GM23338 (cell line): ENCODE measurements around the gene SCNN1B. TPM values are rescaled to one million over a fixed set of nuclear protein-coding genes. Genes with fewer than 3 reads are reported as not detected.
A peak's percentile ranks its signal among the peaks of the same experiment; 100 is the strongest.

Experiments
- ATAC-seq: fragments of 200-7000 bp; cut with Tn5 transposase; 3 replicates; pipeline ENCODE4 v1.9.1; 2020
- DNase-seq: peaks from one replicate; pipeline ENCODE4 v3.0.0-alpha.2; 2015; ENCODE audit warnings: low spot score
- H2AFZ ChIP-seq: fragments of 200-600 bp; sonication (generic); 2 replicates; pipeline ENCODE4 v1.8.0; 2016; ENCODE audit warnings: antibody characterized with exemption, mild to moderate bottlenecking, moderate library complexity
- H3F3A ChIP-seq: fragments of 200-600 bp; sonication (generic); replicated peaks from 2 replicates; pipeline ENCODE4 v1.8.0; 2017; ENCODE audit warnings: antibody characterized with exemption, mixed run types, low read depth
- H3K27ac ChIP-seq: fragments of 200-600 bp; sonication (generic); 2 replicates; pipeline ENCODE4 v1.6.1; 2016; ENCODE audit warnings: low read depth
- H3K27me3 ChIP-seq: fragments of 200-600 bp; sonication (generic); 2 replicates; pipeline ENCODE4 v1.8.0; 2016; ENCODE audit warnings: mild to moderate bottlenecking, mixed run types, moderate library complexity; ENCODE audit not compliant: insufficient read depth
- H3K36me3 ChIP-seq: fragments of 200-600 bp; sonication (generic); 2 replicates; pipeline ENCODE4 v1.8.0; 2016; ENCODE audit warnings: mild to moderate bottlenecking; ENCODE audit not compliant: insufficient read depth
- H3K4me1 ChIP-seq: fragments of 200-600 bp; sonication (generic); 2 replicates; pipeline ENCODE4 v1.8.0; 2016; ENCODE audit warnings: mild to moderate bottlenecking, moderate library complexity; ENCODE audit not compliant: insufficient read depth
- H3K4me2 ChIP-seq: fragments of 200-600 bp; sonication (generic); 2 replicates; pipeline ENCODE4 v1.7.1; 2017; ENCODE audit warnings: mixed run types
- H3K4me3 ChIP-seq: fragments of 200-600 bp; sonication (generic); 2 replicates; pipeline ENCODE4 v1.6.1; 2016; ENCODE audit warnings: mixed run types
- H3K79me2 ChIP-seq: fragments of 200-600 bp; sonication (generic); replicated peaks from 2 replicates; pipeline ENCODE4 v1.8.0; 2017; ENCODE audit warnings: mild to moderate bottlenecking; ENCODE audit not compliant: insufficient read depth
- H3K9me2 ChIP-seq: fragments of 200-600 bp; sonication (generic); 2 replicates; pipeline ENCODE4 v1.8.0; 2017; ENCODE audit not compliant: insufficient read depth
- H4K20me1 ChIP-seq: fragments of 200-600 bp; sonication (generic); replicated peaks from 2 replicates; pipeline ENCODE4 v1.8.0; 2017; ENCODE audit warnings: mild to moderate bottlenecking; ENCODE audit not compliant: insufficient read depth
- H3K27ac Mint-ChIP-seq: 2 replicates; pipeline ENCODE4 v1.8.0; 2020; ENCODE audit warnings: inconsistent platforms, mild to moderate bottlenecking, moderate library complexity, mixed read lengths
- H3K27me3 Mint-ChIP-seq: 3 replicates; pipeline ENCODE4 v1.8.0; 2022; ENCODE audit warnings: low read depth, mild to moderate bottlenecking, moderate library complexity, mixed read lengths, inconsistent platforms; ENCODE audit not compliant: insufficient read depth, poor library complexity
- H3K36me3 Mint-ChIP-seq: 3 replicates; pipeline ENCODE4 v1.8.0; 2021; ENCODE audit warnings: low read depth, mild to moderate bottlenecking, inconsistent platforms, moderate library complexity, mixed read lengths
- H3K4me1 Mint-ChIP-seq: 3 replicates; pipeline ENCODE4 v1.8.0; 2020; ENCODE audit warnings: mild to moderate bottlenecking, inconsistent platforms, mixed read lengths
- H3K4me3 Mint-ChIP-seq: 3 replicates; pipeline ENCODE4 v1.8.0; 2021; ENCODE audit warnings: moderate library complexity, mild to moderate bottlenecking, inconsistent platforms, mixed read lengths
- H3K9me3 Mint-ChIP-seq: 3 replicates; pipeline ENCODE4 v1.8.0; 2020; ENCODE audit warnings: moderate library complexity, mild to moderate bottlenecking, inconsistent platforms, mixed read lengths
- CREB1 ChIP-seq: fragments of 250-450 bp; sonication (Bioruptor Pico); IDR thresholded peaks from 2 replicates; pipeline ENCODE4 v1.5.0; 2020; ENCODE audit warnings: low read depth, mild to moderate bottlenecking, moderate library complexity
- CTCF ChIP-seq, 2 experiments: fragments of 200-600 bp in 1 of 2; sonication (generic) in 1 of 2; conservative IDR thresholded peaks; 2 replicates each; pipeline versions ENCODE4 v1.5.1 to v1.6.1; 2016 to 2017; ENCODE audit warnings: antibody characterized with exemption in 2 of 2, low read depth in 2 of 2, mild to moderate bottlenecking in 2 of 2, moderate library complexity in 1 of 2
- EZH2phosphoT487 ChIP-seq: fragments of 200-600 bp; sonication (generic); IDR thresholded peaks from one replicate; pipeline ENCODE4 v1.8.1; 2018; ENCODE audit warnings: antibody characterized with exemption; ENCODE audit not compliant: unreplicated experiment
- POLR2AphosphoS5 ChIP-seq: IDR thresholded peaks from 2 replicates; pipeline ENCODE4 v1.6.1; 2016; ENCODE audit warnings: antibody characterized with exemption, low read depth
- REST ChIP-seq: IDR thresholded peaks from one replicate; pipeline ENCODE4 v1.6.1; 2018; ENCODE audit warnings: antibody characterized with exemption; ENCODE audit not compliant: unreplicated experiment
- STAT1 ChIP-seq: IDR thresholded peaks from one replicate; pipeline ENCODE4 v1.6.1; 2016; ENCODE audit warnings: antibody characterized with exemption; ENCODE audit not compliant: unreplicated experiment
- ZNF114 ChIP-seq: fragments of 250-450 bp; sonication (Bioruptor Pico); IDR thresholded peaks from 2 replicates; pipeline ENCODE4 v1.5.0; 2020; ENCODE audit warnings: mild to moderate bottlenecking, moderate library complexity
- polyA plus RNA-seq: library from polyadenylated mRNA; unstranded; fragments of >200 nt; fragmentation: Nextera tagmentation; extraction: Ambion mirVana; gene quantifications from 2 replicates; pipeline ENCODE4 v1.2.1, GENCODE V29; 2016
- total RNA-seq: library from RNA; depleted of rRNA; stranded (reverse); fragments of >200 nt; shearing (Covaris generic); gene quantifications from 2 replicates; pipeline ENCODE4 v1.2.3, GENCODE V29; 2014
- TF ChIP-seq, protein P1 (sequence below): IDR thresholded peaks from 2 replicates; pipeline ENCODE4 v1.6.1; 2016; ENCODE audit warnings: antibody characterized with exemption

Gene SCNN1B
- total and polyA plus RNA-seq, 2 experiments from 2014 or later: 0.78 to 1.1 TPM

- no peaks in the 10 kb centered on the region for H3K36me3 Mint-ChIP-seq
- no peaks in the 10 kb centered on the region for H3K9me2 ChIP-seq
- TF ChIP-seq EZH2phosphoT487: no peak
- TF ChIP-seq, protein P1, sequence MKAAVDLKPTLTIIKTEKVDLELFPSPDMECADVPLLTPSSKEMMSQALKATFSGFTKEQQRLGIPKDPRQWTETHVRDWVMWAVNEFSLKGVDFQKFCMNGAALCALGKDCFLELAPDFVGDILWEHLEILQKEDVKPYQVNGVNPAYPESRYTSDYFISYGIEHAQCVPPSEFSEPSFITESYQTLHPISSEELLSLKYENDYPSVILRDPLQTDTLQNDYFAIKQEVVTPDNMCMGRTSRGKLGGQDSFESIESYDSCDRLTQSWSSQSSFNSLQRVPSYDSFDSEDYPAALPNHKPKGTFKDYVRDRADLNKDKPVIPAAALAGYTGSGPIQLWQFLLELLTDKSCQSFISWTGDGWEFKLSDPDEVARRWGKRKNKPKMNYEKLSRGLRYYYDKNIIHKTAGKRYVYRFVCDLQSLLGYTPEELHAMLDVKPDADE: no peak
- no peak for TF ChIP-seq REST
- no peak for TF ChIP-seq CREB1 (CRISPR knock-in tag)
- no peak for TF ChIP-seq CTCF (conservative IDR thresholded peaks at IDR 0.05; ENCODE audit: low read depth in 2 of 2)
- TF ChIP-seq STAT1: no peak
- TF ChIP-seq ZNF114 (CRISPR knock-in tag): no peak
- no peak for TF ChIP-seq POLR2AphosphoS5
These were observed 25.7 kb downstream of the SCNN1B start for GRCh38 chr16:23327836-23328235.

DNA sequence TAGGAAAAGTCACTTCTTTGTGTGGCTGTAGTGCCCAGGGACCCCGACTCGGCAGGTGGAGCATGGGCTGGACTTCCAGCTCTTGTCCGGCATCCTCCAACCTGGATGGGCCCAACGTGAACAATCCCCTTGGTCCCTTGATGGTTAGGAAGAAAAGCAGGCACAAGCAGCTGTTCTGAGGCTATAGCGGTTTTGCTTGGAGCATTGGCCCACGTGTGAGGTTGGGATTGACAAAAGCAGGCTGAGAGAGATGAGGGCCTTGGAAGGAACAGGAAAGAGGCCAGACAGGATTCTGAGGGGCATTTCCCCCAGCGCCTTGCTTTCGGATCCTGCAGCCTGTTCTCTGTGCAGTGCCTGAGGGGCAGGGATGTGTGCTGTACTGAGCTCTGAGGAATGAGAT, 28.1 kb downstream of the SCNN1B start:
- no peaks in the 10 kb centered on the region for H3K4me1 ChIP-seq
- no peaks in the 10 kb centered on the region for H3K36me3 ChIP-seq
- no peak overlapping the region for H3K4me2 ChIP-seq
- no peak overlapping the region for H3K4me3 Mint-ChIP-seq
- no peak overlapping the region for H3K27ac ChIP-seq
- no peak overlapping the region for H3K27ac Mint-ChIP-seq
- no peaks in the 10 kb centered on the region for H3F3A ChIP-seq
- DNase-seq (no peak), ATAC-seq (no peak)
- no peaks in the 10 kb centered on the region for H3K4me1 Mint-ChIP-seq
- no peaks in the 10 kb centered on the region for H4K20me1 ChIP-seq
- H3K27me3 ChIP-seq: no peaks in the 10 kb centered on the region
- H3K4me3 ChIP-seq: no peak overlapping the region
- H3K27me3 Mint-ChIP-seq: peaks cover 6% of the 10 kb centered on the region
- H3K9me2 ChIP-seq: no peaks in the 10 kb centered on the region
- no peaks in the 10 kb centered on the region for H3K79me2 ChIP-seq
- H2AFZ ChIP-seq: peak overlapping the region; percentile 59; the same call in 1 of the 2 replicates
- H3K36me3 Mint-ChIP-seq: no peaks in the 10 kb centered on the region
- no peaks in the 10 kb centered on the region for H3K9me3 Mint-ChIP-seq
- TF ChIP-seq, protein P1: no peak
- TF ChIP-seq CTCF (conservative IDR thresholded peaks at IDR 0.05; ENCODE audit: low read depth in 2 of 2) (no peak), STAT1 (no peak), EZH2phosphoT487 (no peak)

More at GRCh38 chr16:23327836-23328235, 25.7 kb downstream of the SCNN1B start:
- Histone ChIP-seq H3K79me2 (no peaks in the 10 kb centered on the region), H2AFZ (no peak overlapping the region), H3K36me3 (no peaks in the 10 kb centered on the region), H4K20me1 (no peaks in the 10 kb centered on the region), H3K4me1 (no peaks in the 10 kb centered on the region), H3K27me3 (no peaks in the 10 kb centered on the region), H3F3A (no peaks in the 10 kb centered on the region), H3K27ac (no peak overlapping the region), H3K4me3 (no peak overlapping the region), H3K4me2 (no peak overlapping the region)
- H3K27ac Mint-ChIP-seq: no peak overlapping the region
- DNase-seq (no peak), ATAC-seq (no peak)
- H3K27me3 Mint-ChIP-seq: peaks cover 13% of the 10 kb centered on the region
- no peaks in the 10 kb centered on the region for H3K9me3 Mint-ChIP-seq
- H3K4me1 Mint-ChIP-seq: no peaks in the 10 kb centered on the region
- H3K4me3 Mint-ChIP-seq: no peak overlapping the region
